ENCODE measurements around the gene PRR11. TPM values are rescaled to one million over a fixed set of nuclear protein-coding genes. Genes with fewer than 3 reads are reported as not detected.
"Not testable (repeated sequence)": the region's sequence is repeated elsewhere in the genome, so short reads cannot be mapped to it uniquely, and the experiment has no call there.

The PRR11 gene
- total RNA-seq, 1 donor from 2014 or later, result 5.0 TPM

DNA sequence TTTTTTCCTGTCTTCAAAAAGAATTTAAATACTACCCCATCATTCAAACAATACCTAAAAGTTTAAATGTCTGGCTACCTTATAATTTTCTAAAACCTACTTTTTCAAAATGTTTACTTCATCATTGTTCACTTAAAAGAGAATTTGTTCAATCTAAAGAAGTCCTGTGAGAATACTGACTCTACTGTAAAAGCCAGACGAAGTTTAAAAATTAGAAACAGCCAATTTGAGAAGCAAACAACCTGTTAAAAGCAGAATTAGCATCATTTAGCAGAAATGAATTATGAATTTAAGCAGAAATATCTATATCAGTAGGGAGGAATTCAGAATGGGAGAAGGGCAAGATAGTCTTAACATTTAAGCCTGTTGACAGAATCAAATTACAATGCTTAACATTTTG lies 2.6 kb upstream of the PRR11 start:
- no peak for DNase-seq

DNA sequence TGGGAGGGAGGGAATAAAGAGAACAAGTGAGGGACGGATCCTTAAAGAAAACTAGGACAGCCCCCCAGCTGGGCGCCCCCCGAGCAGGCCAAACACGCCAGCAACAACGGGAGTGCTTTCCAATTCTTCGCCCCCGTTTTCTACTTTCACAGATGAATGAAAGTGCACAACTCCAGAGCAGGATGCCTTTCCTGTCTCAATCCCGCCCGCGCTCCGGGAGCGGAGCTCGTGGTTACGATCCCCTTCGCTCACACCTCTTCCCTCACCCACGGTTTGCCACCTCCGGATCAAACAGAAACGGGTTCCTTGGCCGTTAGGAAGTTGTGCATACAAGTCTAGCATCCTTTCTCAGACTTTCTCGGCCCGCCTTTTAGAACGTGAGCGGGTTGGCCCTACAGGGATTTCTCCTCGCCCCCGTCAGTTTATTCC lies 1.2 kb upstream of the PRR11 start:
- no peak for DNase-seq

DNA sequence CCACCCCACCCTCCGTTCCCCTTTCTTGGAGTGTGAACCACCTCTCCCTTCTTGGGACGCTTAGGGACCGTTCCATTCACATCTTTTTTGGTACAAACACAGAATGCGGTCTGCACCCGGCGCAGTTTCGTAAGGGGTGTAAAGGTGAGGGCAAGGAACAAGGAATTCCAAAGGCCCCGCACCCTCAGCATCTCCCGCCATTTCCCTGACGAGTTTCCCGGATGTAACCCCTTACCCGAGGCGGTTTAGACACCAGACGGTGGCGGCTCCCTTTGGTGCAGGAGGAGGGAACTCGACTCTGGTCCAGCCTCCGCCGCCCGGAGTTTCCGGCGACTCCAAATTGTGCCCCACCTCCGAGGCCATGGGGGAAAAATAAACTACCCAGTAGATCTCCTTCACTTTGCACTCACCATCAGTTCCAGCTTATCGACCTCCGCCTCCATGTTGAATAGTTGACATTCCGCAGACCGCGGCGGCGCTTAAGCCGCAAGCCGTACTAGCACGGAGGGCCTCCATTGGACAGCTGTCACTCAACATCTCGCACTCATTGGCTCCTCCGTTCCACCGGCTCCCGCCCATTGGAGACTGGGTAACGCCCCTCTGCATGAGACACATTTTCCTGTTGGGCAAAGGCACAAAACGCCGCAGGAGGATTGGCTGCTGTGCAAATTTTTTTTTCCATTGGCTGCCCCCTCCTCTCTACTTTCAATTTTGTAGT lies 666 bp upstream of the PRR11 start, which contains the start of gene SKA2:
SKA2 (minus strand) TSS at position 466 of the 718 bp plus-strand sequence; CDS start at position 443, 23 bp downstream.
- no peak for DNase-seq

DNA sequence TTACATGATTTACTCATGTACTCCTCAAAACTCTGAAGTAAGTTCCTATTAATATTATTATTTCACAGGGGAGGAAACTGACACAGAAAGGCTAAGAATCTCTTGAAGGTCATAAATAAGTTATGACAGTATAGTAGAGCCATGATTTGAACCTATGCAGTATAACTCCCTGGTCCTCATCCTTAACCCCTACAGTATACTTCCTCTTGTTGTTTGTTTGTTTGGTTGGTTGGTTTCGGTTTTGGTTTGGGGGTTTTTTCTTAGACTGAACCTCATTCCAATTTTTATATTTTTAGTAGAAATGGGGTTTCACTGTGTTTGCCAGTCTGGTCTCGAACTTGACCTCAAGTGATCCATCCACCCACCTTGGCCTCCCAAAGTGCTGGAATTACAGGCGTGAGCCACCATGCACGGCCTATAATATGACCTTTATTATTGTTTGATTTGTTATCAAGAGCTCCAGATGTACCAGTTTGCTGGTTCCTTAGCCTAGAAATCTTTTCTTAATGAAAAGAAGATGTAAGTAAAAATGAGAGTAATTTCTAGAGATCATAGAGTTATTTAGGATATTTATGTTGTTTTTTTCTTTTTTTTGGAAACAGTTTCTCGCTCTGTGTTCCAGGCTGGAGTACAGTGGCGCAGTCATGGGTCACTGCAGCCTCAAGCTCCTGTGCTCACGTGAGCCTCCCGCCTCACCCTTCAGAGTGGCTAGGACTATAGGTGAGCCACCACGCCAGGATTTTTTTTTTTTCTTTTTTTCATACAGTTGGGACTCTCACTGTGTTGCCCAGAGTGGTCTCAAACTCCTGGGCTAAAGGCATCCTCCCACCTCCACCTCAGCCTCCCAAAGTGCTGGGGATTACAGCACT lies 4.8 kb downstream of the PRR11 start:
- no peak for DNase-seq

DNA sequence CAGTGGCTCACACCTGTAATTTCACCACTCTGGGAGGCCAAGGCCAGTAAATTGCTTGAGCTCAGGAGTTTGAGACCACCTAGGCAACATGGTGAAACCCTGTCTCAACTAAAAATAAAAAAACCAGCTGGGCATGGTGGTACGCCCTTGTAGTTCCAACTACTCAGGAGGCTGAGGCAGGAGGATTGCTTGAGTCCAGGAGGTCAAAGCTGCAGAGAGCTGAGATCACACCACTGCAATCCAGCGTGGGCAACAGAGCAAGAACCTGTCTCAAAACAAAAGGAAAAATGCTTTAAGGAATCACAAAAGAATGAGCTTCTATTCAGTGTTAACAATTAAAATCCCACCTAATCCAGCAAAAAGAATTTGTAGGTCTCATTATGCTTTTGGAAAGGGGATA lies 5.9 kb downstream of the PRR11 start:
- no peak for DNase-seq

DNA sequence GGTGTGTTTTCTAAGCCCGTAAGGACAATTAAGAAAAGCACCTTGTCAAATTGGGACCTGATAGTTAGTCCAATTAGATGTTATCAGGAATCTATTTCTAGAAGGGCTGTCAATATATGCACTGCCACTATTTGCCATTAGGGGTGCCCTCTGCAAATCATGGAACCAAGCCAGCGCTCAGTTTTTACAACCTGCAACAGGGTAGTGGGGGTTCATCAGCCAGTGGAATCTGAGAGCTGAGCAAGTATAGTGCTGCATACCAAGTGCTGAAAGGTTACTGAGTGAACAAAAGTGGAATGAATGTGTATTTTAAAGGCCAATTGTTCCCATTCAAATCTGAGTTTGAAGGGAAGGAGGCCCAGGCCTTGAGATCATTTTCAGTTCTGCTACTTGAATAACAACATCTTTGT lies 10.4 kb downstream of the PRR11 start:
- DNase-seq, result peak; percentile 47

DNA sequence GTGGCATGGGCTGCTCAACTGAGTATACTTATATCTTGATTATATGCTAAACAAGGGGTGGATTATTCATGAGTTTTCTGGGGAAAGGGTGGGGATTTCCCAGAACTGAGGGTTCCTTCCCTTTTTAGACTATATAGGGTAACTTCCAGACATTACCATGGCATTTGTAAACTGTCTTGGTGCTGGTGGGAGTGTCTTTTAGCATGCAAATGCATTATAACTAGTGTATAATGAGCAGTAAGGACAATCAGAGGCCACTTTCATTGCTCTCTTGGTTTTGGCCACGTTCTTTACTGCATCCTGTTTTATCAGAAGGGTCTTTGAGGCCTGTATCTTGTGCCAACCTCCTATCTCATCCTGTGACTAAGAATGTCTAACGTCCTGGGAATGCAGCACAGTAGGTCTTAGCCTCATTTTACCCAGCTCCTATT lies 12.0 kb downstream of the PRR11 start:
- DNase-seq, result no peak

DNA sequence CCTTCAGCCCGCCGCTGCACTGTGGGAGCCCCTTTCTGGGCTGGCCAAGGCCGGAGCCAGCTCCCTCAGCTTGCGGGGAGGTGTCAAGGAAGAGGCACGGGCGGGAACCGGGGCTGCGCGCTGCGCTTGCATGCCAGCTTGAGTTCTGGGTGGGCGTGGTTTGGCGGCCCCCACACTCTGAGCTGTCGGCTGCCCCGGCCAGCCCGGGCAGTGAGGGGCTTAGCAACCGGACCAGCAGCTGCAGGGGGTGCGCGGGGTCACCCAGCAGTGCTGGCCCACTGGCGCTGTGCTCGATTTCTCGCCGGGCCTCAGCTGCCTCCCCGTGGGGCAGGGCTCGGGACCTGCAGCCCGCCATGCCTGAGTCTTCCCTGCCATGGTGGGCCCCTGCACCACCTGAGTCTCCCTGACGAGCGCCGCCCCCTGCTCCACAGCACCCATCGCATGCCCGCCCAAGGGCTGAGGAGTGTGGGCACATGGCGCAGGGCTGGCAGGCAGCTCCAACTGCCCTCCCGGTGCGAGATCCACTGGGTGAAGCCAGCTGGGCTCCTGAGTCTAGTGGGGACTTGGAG lies 17.0 kb downstream of the PRR11 start:
- no peak for DNase-seq

DNA sequence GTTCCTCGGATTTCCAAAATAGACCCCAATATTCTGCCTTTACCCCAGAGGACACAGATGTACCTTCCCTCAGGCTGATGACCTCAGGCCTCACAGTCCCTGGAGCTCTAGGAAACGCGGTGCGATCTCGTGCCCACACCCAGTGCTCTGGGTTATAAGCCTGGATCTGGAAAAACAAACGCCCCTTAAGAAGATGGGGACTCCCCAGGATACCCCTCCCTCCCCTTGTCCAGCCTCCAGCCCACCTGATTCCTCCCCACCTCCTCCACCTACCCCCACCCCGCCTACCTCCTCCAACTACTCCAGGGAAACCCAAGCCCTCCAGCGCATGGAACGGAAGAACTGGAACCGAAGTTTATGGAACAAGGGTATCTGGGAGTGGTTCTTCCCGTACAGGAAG lies 19.1 kb downstream of the PRR11 start:
- DNase-seq, result no peak

DNA sequence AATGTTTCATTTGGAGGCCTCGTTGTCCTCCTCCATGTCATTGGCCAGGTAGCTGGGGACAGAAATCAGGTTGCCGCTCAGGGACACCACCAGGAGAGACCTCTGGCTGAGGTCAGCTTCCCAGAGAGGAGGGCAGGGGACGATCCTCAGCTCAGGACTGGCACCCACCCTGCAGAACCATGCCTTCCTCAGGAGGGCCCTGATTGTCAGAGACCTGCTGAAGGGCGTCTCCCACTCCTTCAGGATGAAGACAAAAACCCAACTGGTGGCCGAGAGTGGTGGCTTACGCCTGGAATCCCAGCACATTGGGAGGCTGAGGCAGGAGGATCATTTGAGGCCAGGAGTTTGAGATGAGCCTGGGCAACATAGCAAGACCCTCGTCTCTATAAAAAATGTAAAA lies 19.5 kb downstream of the PRR11 start:
- DNase-seq, result no peak

DNA sequence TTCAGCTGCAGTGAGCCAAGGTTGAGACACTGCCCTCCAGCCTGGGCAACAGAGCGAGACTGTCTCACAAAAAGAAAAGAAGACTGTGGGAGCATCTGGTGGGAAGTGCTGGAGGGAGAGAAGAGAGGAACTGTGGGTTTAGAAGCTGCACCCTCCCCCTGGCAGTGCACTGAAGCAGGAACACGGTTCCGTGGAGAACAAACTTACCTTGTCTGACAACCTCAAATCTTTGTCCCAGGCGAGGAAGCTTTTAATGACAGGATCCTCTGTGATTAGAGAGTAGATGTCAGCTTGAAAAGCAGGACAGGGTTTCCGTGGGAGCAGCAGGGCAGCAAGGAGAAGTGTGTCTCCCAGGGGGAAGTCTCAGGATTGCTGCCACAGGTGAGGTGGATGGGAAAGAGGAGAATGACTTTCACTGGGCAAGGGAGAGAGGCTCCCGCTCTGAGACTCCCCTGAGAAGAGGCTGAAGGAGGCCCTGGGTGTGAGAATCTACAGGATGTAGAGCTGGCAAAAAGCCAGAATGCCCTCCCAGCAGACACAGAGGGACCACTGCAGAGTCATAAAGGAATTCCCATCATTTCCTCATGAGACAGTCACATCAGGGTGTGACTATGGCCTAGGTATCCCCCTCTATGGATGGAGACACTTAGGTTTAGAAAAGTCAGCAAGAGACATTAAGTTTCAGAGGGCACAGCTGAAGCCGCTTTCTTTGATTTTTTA lies 22.9 kb downstream of the PRR11 start:
- DNase-seq, result no peak

DNA sequence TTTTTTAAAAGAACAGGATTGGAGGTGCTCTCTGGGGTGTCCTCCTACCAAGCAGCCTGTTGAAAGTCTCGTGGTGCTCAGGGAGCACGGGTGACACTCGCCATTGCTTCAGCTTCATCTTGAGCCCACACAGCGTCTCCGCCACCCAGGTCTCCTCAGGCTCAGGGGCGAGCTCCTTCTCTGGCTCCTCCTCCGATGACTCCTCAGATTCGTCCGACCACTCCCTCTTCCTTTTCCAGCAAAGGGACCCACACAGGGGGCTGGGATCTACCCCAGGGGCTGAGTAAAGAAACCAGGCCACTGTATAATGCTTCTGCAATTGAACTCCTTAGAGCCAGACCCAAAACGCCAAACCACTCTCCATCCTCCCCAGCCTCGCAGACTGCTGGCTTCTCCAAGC lies 24.1 kb downstream of the PRR11 start:
- DNase-seq, result not testable (repeated sequence)

DNA sequence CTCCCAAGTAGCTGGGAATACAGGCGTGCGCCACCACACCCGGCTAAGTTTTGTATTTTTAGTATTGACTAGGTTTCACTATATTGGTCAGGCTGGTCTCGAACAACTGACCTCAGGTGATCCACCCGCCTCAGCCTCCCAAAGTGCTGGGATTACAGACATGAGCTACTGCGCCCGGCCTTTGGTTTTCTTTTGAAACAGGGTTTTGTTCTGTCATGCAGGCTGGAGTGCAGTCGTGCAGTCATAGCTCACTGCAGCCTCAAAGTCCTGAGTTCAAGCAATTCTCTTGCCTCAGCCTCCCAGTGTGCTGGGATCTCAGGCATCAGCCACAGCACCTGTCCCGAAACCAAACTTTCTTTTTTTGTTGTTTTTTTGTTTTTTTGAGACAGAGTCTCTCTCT lies 25.1 kb downstream of the PRR11 start:
- no peak for DNase-seq

DNA sequence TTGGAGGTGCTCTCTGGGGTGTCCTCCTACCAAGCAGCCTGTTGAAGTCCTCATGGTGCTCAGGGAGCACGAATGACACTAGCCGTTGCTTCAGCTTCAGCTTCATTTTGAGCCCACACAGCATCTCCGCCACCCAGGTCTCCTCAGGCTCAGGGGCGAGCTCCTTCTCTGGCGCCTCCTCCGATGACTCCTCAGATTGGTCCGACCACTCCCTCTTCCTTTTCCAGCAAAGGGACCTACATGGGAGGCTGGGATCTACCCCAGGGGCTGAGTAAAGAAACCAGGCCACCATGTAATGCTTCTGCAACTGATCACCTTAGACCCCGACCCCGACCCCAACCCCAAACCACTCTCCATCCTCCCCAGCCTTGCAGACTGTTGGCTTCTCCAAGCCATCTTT lies 25.9 kb downstream of the PRR11 start:
- DNase-seq, result no peak

DNA sequence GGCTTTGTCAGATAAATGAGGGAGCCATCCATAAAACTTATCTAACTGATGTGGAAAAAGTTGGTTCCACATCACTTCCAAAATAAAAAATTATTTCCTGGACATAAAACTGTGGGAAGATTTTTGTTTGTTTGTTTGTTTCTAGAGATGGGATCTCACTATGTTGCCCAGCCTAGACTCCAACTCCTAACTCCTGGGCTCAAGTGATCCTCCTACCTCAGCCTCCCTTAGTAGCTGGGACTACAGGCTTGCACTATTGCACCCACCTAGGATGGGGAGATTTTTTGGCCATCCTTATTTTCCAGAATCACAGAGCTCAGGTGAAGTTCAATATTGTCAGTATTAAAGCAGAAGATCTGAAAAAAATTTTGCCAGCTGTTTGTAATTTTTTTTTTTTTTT lies 30.5 kb downstream of the PRR11 start:
- DNase-seq, result no peak

DNA sequence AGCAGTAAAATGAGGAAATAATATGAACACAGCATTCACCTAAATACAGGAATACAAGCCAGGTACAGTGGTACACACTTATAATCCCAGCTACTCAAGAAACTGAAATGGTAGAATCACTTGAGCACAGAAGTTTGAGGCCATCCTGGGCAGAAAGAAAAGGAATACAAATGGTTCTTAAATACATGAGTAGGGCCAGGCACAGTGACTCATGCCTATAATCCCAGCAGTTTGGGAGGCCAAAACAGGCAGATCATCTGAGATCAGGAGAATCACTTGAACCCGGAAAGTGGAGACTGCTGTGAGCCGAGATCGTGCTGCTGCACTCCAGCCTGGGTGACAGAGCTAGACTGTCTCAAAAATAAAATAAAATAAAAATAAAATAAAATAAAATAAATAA lies 31.3 kb downstream of the PRR11 start:
- no peak for DNase-seq

DNA sequence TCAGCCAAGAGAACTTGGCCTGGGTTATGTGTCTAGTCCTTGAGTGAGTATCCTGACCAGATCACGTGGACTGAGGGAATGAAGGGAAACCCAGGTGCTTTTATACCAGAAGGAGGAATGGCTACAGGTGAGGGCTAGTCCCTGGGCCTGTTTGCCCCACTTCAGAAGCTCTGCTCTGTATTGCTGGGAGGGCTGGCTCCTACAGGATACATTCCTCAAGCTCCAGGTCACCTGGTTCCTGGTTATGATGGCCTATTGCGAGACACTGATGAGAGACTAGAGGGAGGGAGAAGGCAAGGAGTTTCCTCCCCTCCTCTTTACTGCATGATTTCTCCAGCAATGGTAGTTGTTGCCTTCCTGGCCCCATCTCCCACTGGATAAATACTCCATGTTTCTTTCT lies 35.3 kb downstream of the PRR11 start:
- DNase-seq, result no peak

DNA sequence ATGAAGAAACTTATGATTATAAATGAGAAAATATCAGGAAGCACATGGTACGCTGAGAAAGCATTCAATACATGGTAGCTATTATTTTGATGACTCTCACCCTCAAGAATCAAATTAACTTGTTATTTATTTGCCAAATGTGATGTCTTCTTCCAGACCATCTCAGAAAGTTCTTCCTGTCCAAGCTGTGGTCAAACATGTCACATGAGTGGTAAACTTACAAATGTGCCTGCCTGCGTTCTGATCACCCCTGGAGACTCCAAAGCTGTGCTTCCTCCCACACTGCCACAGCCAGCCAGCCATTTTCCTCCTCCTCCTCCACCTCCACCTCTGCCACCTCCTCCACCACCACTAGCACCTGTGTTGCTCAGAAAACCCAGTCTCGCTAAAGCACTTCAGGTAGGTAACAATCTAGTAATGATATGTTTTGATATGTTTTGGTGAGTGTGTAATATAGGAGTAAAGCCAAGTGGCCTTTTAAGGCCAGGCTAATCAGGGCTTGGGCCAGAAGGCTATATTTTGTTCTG lies 37.9 kb downstream of the PRR11 start:
- no peak for DNase-seq

DNA sequence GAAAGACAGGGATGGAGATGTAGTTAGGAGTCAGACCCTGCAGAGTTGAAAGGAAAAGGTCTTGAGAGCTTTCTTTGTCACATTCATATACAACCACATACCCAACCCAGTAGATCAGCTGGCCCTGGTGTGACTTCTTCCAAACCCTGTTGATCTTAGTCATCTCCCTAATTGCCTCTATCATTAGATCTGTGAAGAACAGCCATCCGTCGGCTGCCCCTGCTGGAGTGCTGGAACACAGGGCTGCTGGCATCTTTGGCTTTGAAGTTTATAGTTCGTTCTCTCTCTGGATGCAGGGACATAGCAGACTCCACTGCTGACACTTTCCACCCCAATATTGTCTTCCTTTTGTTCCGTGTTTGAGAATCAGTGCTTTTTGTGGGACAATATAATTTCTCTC lies 43.9 kb downstream of the PRR11 start:
- no peak for DNase-seq

DNA sequence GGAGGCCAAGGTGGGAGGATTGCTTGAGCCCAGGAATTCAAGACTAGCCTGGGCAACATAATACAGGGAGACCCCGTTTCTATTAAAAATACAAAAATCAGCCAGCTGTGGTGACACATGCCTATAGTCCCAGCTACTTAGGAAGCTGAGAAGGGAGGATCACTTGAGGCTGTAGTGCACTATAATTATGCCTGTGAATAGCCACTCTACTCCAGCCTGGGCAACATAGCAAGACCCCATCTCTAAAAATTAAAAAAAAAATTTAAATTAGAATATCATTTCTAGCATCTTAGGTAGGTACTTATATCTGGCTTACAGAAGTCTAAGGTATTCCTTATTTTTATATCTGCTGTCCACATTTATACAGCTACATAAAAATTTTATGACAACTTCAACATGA lies 46.8 kb downstream of the PRR11 start:
- DNase-seq, result no peak

DNA sequence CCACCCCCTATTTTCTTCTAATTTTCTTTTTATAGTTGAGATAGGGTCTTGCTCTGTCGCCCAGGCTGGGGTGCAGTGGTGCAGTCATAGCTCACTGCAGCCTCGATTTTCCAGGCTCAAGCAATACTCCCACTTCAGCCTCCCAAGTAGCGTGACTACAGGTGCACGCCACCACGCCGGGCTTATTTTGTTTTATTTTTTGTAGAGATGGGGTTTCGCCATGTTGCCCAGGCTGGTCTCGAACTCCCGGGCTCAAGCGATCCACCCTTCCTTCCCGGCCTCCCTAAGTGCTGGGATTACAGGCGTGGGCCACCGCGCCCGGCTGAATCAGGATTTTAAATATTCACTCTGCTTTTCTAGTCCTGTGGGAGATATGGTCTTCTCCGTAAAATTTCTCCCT lies 63.8 kb downstream of the PRR11 start:
- DNase-seq, result no peak

DNA sequence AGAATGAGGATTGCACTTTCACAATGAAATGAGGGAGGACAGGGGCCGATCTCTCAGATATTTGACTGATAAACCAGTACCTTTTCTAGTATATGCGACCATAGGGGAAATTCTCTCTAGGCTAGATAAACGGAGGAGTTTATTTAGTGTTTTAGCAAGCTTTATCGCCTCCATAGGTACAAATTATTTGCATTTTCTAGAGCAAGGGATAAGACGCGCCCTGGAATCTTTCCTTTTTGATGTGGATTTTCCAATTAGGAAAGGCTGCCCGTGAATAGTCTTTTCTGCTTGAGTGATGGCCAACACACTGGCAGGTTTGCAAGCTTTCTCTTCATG lies 64.4 kb downstream of the PRR11 start:
- DNase-seq, result no peak
